GM21367 (cell line): ENCODE measurements around the gene SLC26A8.
"Not testable (repeated sequence)": the region's sequence is repeated elsewhere in the genome, so short reads cannot be mapped to it uniquely, and the experiment has no call there.

Experiments
- ATAC-seq: cut with Tn5 transposase; IDR thresholded peaks from one replicate; pipeline ENCODE4 v1.9.1; 2021; ENCODE audit not compliant: unreplicated experiment

Gene SLC26A8

DNA sequence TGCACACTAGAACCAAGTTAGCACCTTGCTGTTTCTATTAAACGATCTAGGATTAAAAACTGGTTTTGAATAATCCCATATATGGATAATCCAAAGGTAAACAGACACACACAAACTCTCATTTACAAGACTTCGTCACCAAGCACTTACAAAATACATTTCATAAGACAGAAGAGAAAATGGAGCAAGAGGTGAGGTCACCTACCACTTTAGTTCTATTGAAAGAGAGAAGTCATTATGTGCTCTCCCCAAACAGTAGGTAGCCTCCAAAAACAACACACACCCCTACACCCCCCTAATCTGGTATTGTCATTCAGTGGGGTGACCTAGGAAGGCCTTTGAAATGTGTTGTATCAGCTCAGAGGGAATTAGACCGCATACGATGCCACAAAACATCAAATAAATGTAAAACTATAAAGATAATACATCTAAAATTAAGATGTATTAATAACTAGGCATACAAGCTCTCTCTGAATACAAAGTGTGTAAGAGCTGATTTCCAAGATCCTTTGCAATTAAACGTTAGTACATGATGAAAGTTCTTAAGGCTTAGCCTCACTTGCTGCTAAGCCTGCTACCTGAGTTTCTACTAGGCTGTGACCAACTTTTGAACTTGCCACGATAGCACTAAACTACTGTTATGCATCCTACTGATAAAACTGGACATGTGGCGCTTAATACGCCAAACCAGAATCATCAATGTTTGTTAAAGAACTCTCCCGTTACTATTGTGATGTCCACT lies 105.2 kb downstream of the SLC26A8 start:
- ATAC-seq = no peak

DNA sequence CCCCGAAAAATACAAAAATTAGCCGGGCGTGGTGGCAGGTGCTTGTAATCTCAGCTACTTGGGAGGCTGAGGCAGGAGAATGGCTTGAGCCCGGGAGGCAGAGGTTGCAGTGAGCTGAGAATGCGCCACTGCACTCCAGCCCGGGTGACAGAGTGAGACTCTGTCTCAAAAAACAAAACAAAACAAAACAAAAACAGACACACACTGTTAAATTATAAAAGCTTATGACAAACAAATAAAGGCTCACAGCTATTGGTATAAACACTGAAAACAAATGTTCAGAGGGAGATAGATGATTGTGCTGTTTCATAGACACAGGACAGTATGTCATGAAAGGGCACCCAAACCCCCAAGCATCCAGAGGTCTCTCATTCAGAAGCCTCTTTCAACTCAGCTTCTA lies 107.5 kb downstream of the SLC26A8 start:
- ATAC-seq = not testable (repeated sequence)

DNA sequence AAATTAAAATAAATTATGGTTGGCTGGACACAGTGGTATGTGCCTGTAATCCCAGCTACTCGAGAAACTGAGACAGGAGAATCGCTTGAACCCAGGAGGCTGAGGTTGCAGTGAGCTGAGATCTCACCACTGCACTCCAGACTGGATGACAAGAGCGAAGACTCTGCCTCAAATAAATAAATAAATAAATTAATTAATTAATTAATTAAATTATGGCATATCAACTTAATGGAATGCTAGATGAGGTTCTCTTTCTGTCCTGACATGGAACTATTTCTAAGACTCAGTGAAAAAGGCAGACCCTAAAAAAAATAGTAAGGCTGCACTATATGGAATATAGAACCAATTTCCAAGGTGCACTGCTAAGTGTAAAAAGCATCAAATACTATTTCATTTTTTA lies 108.4 kb downstream of the SLC26A8 start:
- no peak for ATAC-seq

DNA sequence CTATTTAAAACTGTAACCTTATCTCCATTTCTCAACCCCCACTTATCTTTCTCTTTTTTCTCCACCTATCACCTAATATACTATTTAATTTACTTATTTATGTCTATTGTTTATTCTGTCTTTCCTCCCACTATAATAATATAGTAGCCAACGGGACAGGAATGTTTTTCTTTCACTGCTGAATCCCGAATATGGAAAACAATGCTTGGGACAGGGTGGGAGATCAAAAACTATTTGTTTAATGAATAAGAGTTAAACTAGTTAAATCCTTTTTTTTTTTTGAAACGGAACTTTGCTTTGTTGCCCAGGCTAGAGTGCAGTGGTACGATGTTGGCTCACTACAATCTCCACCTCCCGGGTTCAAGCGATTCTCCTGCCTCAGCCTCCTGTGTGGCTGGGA lies 109.9 kb downstream of the SLC26A8 start:
- no peak for ATAC-seq

DNA sequence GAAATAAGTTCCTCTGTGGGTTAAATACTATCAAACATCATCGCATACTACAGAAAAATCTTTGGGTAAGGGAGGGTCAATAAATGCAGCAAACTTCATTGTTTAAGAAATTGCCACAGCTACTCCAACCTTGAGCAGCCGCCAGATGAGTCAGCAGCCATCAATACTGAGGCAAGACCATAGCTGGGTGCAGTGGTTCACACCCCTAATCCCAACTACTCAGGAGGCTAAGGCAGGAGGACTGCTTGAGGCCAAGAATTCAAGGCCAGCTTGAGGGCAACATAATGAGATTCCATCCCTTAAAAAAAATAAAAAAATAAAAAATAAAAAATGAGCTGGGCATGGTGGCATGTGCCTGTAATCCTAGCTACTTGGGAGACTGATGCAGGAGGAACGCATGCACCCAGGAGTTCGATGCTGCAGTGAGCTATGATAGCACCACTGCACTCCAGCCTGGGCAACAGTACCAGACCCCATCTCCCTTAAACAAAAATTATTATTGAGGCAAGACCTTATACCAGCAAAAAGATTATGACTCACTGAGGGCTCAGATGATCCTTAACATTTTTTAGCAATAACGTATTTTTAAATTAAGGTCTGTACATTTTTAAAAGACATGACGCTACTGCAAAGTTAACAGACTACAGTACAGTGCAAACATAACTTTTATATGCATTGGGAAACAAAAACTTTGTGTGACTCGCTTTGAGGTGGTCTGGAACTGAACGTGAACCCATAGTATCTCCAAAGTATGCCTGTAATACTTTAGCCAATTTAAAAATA lies 112.4 kb downstream of the SLC26A8 start:
- no peak for ATAC-seq

DNA sequence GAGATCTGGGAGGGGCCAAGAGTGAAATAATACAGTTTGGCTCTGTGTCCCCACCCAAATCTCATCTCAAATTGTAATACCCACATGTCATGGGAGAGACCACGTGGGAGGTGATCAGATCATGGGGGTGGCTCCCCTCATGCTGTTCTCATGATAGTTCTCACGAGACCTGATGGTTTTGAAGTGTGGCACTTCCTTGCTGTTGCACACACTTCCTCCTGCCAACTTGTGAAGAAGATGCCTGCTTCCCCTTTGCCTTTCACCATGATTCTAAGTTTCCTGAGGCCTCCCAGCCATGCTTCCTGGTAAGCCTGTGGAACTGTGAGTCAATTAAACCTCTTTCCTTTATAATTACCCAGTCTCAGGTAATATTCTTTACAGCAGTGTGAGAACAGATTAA lies 114.9 kb downstream of the SLC26A8 start:
- not testable (repeated sequence) for ATAC-seq

DNA sequence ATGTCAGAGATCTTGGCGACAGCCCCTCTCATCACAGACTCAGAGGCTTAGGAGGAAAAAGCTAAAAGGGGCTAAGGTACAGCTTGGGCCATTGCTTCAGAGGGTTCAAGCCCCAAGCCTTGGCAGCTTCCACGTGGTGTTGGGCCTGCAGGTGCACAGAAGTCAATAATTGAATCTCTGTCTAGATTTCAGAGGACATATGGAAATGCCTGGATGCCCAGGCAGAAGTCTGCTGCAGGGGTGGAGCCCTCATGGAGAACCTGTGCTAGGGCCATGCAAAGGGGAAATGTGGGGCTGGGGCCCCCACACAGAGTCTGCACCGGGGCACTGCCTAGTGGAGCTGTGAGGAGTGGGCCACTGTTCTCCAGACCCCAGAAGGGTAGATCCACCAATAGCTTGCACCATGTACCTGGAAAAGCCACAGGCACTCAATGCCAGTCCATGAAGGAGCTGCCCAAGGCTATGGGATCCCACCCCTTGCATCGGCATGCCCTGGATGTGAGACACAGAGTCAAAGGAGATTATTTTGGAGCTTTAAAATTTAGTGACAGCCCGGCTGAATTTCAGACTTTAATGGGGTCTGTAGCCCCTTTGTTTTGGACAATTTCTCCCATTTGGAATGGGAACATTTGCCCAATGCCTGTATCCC lies 115.6 kb downstream of the SLC26A8 start:
- ATAC-seq = not testable (repeated sequence)

DNA sequence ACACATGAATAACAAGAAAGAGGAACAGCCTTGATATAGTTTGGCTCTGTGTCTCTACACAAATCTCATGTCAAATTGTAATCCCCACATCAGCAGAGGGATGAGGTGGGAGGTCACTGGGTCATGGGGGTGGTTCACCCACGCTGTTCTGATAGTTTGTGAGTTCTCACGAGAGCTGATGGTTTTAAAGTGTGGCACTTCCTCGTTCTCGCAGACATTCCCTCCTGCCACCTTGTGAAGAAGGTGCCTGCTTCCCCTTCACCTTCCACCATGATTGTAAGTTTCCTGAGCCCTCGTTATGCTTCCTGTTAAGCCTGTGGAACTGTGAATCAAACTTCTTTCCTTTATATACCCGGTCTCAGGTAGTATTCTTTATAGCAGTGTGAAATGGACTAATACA lies 116.7 kb downstream of the SLC26A8 start:
- ATAC-seq = no peak

DNA sequence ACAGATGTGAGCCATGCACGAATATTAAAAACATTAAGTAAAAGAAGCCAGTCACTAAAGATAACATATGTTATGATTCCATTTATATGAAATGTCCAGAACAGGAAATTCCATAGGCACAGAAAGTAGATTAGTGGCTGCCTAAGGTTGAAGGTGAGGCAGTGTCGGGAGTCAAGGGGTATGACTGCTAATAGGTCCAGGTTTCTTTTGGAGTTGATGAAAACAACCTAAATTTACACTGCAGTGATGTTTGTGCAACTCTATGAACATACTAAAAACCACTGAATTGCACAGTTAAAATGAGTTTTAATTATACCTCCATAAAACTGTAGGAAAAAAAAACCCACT lies 118.0 kb downstream of the SLC26A8 start:
- no peak for ATAC-seq

DNA sequence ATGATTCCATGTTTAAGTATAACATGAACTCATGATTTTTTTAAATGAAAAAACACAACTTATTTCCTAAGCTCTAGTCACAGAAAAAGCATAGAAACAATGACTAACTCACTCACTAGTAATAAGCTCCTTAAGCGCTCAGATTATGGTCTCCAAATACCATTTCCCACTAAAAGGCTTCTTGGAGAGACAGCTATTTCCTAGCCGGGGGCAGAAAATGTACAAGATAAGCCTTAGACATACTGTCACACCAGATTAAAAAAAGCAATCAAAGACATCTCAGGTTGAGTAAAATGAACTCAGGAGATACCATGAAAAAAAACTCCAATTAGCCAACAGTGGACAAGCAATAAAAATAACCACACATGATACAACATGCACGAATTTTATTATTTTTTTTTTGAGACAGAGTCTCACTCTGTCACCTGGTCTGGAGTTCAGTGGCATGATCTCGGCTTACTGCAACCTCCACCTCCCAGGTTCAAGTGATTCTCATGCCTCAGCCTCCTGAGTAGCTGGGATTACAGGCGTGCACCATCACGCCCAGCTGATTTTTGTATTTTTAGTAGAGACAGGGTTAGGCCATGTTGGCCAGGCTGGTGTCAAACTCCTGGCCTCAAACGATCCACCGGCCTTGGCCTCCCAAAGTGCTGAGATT lies 118.5 kb downstream of the SLC26A8 start:
- no peak for ATAC-seq

DNA sequence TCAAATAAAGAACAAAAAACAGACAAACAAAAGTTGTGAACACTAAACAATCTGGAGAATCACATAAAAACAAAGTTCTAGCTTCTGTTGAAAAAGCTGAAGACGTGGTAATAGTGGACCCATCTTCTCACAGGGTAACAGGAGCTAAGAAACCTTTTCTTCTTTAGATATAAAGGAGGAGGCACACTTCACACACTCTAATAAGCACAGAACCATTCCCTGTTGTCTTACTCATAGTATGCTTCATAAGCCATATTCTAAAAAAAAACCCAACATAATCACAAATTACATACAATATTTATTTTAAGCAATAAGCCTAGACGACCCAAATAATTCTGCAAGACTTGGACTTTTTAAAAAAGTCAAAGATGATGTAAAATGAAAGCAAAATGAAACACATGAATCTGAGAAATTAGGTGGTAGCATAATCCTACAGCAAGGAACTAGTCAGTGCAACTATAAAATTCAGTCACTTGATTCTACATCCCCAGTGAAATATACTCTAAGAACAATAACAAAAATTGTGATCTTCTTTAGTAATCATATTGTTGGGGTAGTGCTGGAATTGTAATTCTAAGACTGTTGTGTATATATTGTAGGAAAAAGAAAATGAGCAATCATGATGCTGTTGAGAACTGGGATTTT lies 119.2 kb downstream of the SLC26A8 start:
- ATAC-seq = no peak

DNA sequence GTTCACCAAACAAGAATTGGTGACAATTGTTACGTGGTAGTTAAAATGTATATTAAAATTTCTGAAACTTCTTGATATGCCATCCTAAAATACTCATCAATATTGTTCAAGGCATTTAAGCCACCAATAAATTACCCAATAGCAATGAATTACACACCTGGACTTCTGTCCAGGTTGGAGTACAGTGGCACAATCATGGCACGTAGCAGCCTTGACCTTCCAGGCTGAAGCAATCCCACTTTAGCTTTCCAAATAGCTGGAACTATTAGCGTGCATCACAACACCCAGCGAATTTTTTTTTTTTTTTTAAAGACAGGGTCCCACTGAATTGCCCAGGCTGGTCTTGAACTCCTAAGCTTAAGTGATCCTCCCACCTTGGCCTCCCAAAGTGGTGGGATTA lies 120.8 kb downstream of the SLC26A8 start:
- ATAC-seq = no peak

DNA sequence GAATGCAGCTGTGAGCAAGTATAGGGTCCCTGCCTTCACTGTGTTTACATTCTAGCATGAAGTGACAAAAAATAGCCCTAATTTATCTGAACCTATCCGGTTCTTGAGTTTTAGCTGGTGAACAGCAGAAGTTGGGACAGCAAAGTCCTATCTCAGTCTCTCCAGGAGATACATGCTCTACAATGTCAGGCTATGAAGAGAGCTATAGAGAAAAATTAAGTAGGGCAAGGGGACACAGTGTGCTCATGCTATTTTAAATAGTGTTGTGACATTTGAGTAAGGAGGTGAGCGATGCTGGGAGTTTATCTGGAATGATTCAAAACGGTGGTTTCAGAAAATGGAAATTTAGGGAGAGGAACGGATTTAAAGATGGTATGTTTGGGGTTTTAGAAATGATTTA lies 124.0 kb downstream of the SLC26A8 start:
- no peak for ATAC-seq

DNA sequence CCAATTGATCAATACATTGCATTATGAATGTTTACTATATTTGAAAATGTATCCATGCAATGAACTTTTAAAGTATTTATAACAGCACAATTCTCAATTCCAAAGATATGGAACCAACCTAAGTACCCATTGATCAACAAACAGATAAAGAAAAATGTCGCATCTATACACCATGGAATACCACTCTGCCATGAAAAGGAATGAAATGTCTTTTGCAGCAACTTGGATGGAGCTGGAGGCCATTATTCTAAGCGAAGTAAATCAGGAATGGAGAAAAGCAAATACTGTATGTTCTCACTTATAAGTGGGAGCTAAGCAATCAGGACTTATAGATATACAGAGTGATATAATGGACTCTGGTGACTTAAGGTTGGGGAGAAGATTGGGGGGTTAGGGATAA lies 126.4 kb downstream of the SLC26A8 start:
- no peak for ATAC-seq

DNA sequence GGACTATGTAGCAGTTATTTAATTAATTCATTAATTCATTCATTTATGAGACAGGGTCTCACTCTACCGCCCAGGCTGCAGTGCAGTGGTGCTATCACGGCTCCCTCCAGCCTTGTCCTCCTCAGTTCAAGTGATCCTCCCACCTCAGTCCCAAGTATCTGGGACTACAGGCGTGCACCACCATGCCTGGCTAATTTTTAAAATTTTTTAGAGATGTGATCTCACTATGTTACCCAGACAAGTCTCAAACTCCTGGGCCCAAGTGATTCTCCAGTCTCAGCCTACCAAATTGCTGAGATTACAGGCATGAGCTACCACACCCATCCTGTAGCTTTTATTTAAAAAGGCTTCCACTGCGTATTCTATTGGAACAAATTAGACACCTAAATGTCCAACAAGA lies 127.0 kb downstream of the SLC26A8 start:
- ATAC-seq = no peak

DNA sequence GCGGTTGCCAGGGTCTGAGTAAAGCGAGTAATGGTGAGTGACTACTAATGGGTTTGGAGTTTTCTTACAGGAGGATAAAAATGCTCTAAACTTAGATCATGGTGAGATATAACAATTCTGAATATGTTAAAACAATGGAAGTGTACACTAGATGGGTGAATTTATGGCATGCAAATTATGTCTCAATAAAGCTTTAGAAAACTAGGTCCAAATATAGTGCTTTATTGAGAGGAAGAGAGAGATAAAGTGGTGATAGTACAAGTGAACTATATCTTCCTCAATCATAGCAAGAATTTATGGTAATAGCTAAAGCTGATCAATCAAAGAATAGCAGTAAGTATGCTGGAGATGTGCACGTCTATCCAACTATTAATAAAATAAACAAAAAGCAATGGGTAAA lies 127.4 kb downstream of the SLC26A8 start:
- no peak for ATAC-seq

DNA sequence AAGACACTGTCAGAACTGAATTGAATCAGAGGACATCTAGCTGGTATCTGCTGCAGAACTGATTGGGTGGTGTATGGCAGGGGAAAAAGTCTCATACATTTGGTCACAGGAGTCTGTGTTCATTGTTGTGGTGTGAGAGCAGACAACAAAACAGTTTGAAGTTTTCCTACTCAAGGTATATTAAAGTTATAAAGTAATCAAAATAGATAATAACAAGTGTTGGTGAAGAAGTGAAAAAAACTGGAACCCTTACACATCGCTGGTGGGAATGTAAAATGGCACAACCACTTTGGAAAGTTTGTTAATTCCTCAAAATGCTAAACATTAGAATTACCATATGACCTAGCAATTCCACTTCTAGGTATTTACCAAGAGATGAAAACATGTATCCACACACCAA lies 128.2 kb downstream of the SLC26A8 start:
- no peak for ATAC-seq

DNA sequence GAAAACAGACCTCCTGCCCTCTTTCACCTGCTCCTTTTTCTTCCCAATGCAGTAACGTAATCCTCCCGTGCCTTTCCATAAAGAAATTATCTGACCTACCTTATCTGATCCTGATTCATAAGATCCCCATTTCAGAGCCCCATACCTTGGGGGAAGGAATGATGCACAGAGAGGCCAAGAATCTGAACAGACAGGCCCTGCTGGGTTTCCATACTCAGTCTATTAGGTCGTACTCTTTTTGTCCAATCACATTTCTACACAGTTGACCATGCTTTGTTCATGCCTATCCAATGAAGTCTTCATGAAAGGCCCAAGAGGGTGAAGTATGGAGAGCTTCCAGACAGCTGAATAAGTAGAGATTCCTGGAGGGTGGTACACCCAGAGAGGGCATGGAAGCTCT lies 128.9 kb downstream of the SLC26A8 start:
- no peak for ATAC-seq

DNA sequence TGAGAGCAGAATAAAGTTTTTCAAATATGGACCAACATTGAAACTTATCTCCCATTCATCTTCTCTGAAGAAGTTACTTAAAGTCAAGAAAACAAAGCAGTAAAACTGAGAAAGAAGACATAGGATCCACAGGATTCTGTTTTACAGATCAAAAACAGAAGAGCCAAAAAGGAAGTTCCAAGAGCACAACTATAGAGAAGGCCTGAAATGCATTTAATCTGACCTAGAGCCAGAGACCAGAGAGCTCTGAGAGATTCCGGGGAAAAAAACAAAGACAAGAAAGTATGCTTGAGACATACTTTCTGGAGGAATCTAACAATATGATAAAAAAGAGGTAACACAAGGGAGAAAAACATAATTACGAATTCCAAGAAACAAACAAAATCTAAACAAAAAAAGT lies 129.7 kb downstream of the SLC26A8 start:
- no peak for ATAC-seq
